DOHH2 (cell line): ENCODE measurements around the gene LAMTOR3.
A peak's percentile ranks its signal among the peaks of the same experiment; 100 is the strongest.

Experiments
- H3F3A ChIP-seq: fragments of 200-600 bp; sonication (generic), shearing (Covaris generic); 2 replicates; pipeline ENCODE4 v1.6.0; 2016; ENCODE audit warnings: antibody characterized with exemption, mild to moderate bottlenecking; ENCODE audit not compliant: control insufficient read depth, insufficient read depth
- H3K27ac ChIP-seq: fragments of 200-600 bp; sonication (generic); 2 replicates; pipeline ENCODE4 v1.5.1; 2014; ENCODE audit warnings: low read depth, mild to moderate bottlenecking, low read length, moderate library complexity
- H3K27me3 ChIP-seq: fragments of 200-600 bp; sonication (generic); 2 replicates; pipeline ENCODE4 v1.6.1; 2014; ENCODE audit warnings: mild to moderate bottlenecking, low read length, mixed read lengths; ENCODE audit not compliant: control insufficient read depth
- H3K36me3 ChIP-seq: fragments of 200-600 bp; sonication (generic); 2 replicates; pipeline ENCODE4 v1.6.1; 2014; ENCODE audit warnings: mild to moderate bottlenecking, low read length, moderate library complexity, mixed read lengths; ENCODE audit not compliant: control insufficient read depth
- H3K4me1 ChIP-seq: fragments of 200-600 bp; sonication (generic); 2 replicates; pipeline ENCODE4 v1.6.1; 2014; ENCODE audit warnings: mild to moderate bottlenecking, low read length, mixed read lengths; ENCODE audit not compliant: control insufficient read depth
- H3K4me2 ChIP-seq: fragments of 200-600 bp; sonication (generic); 2 replicates; pipeline ENCODE4 v1.6.0; 2014; ENCODE audit warnings: mild to moderate bottlenecking, low read length, moderate library complexity
- H3K4me3 ChIP-seq: fragments of 200-600 bp; sonication (generic); 2 replicates; pipeline ENCODE4 v1.5.1; 2014; ENCODE audit warnings: mild to moderate bottlenecking, low read length, mixed read lengths
- H3K79me2 ChIP-seq: fragments of 200-600 bp; sonication (generic); 2 replicates; pipeline ENCODE4 v1.6.1; 2014; ENCODE audit warnings: mild to moderate bottlenecking, low read length, mixed read lengths; ENCODE audit not compliant: control insufficient read depth
- H3K9me2 ChIP-seq: fragments of 200-600 bp; sonication (generic); replicated peaks from 2 replicates; pipeline ENCODE4 v1.6.1; 2014; ENCODE audit warnings: mild to moderate bottlenecking, low read length, mixed read lengths; ENCODE audit not compliant: control insufficient read depth
- H3K9me3 ChIP-seq: fragments of 200-600 bp; sonication (generic); 2 replicates; pipeline ENCODE4 v1.6.1; 2014; ENCODE audit warnings: antibody characterized with exemption, low read length, mixed read lengths; ENCODE audit not compliant: control insufficient read depth, insufficient read depth
- H4K20me1 ChIP-seq: fragments of 200-600 bp; sonication (generic); 2 replicates; pipeline ENCODE4 v1.6.0; 2014; ENCODE audit warnings: low read depth, mild to moderate bottlenecking, antibody characterized with exemption, low read length, moderate library complexity; ENCODE audit not compliant: control insufficient read depth, insufficient read depth
- EZH2phosphoT487 ChIP-seq: fragments of 200-600 bp; sonication (generic); IDR thresholded peaks from 2 replicates; pipeline ENCODE4 v1.6.1; 2017; ENCODE audit warnings: borderline replicate concordance, mild to moderate bottlenecking, antibody characterized with exemption, low read length, moderate library complexity, mixed read lengths
- TF ChIP-seq, protein P1 (sequence below): fragments of 200-600 bp; sonication (generic); IDR thresholded peaks from one replicate; pipeline ENCODE4 v1.5.1; 2014; ENCODE audit warnings: antibody characterized with exemption, mild to moderate bottlenecking, low read depth, low read length; ENCODE audit not compliant: poor library complexity, severe bottlenecking

Gene LAMTOR3

DNA sequence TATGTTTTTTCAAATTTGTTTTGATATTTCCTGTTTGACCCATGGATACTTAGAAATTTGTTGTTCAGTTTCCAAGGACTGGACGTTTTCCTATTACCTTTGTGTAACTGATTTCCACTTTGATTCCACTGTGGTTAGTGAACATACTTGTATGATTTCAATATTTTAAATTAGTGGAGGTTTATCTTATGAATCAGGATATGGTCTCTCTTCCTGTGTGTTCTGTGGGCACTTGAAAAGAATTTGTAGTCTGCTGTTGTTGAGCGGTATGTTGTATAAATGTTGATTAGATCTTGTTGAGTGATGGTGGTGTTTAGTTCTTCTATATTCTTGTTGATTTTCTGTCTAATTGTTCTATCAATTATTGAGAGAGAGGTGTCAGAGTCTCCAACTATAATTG is 21.2 kb upstream of the LAMTOR3 start:
- TF ChIP-seq, protein P1, sequence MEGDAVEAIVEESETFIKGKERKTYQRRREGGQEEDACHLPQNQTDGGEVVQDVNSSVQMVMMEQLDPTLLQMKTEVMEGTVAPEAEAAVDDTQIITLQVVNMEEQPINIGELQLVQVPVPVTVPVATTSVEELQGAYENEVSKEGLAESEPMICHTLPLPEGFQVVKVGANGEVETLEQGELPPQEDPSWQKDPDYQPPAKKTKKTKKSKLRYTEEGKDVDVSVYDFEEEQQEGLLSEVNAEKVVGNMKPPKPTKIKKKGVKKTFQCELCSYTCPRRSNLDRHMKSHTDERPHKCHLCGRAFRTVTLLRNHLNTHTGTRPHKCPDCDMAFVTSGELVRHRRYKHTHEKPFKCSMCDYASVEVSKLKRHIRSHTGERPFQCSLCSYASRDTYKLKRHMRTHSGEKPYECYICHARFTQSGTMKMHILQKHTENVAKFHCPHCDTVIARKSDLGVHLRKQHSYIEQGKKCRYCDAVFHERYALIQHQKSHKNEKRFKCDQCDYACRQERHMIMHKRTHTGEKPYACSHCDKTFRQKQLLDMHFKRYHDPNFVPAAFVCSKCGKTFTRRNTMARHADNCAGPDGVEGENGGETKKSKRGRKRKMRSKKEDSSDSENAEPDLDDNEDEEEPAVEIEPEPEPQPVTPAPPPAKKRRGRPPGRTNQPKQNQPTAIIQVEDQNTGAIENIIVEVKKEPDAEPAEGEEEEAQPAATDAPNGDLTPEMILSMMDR = no peak
- no peak for TF ChIP-seq EZH2phosphoT487
- Histone ChIP-seq H3K4me2 (no peak overlapping the region), H3K9me2 (no peaks in the 10 kb centered on the region), H3K4me1 (no peaks in the 10 kb centered on the region), H3K27me3 (no peaks in the 10 kb centered on the region), H3K79me2 (no peaks in the 10 kb centered on the region), H4K20me1 (no peaks in the 10 kb centered on the region; the same call in 1 of the 2 replicates), H3K4me3 (no peak overlapping the region), H3K36me3 (peaks cover 39% of the 10 kb centered on the region), H3F3A (no peaks in the 10 kb centered on the region; the same call in 1 of the 2 replicates), H3K9me3 (no peaks in the 10 kb centered on the region), H3K27ac (no peak overlapping the region)

DNA sequence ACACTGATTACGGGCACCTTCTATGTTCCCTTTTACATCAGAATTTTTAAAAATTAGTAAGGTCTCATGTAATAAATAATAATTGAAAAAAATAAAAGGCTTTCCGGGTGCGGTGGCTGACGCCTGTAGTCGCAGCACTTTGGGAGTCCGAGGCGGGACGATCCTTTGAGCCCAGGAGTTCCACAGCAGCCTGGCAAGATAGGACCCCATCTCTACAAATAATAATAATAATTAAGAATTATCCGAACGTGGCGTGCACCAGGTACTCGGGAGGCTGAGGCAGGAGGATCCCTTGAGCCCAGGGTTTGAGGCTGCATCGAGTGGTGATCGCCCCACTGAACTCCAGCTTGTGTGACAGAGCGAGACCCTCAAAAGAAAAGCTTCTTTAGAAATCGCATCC is 771 bp upstream of the LAMTOR3 start:
- peak overlapping the region; percentile 25; the same call in 1 of the 2 replicates for H3K27ac ChIP-seq
- no peaks in the 10 kb centered on the region for H3K9me3 ChIP-seq
- peaks cover 9% of the 10 kb centered on the region for H3K36me3 ChIP-seq
- peak overlapping the region; percentile 74 for H3K4me3 ChIP-seq
- TF ChIP-seq EZH2phosphoT487 = no peak
- TF ChIP-seq, protein P1 = no peak
- H3K79me2 ChIP-seq = peaks cover 26% of the 10 kb centered on the region
- H3K4me1 ChIP-seq = peaks cover 15% of the 10 kb centered on the region
- H3F3A ChIP-seq = peaks cover 18% of the 10 kb centered on the region
- H3K4me2 ChIP-seq = peak overlapping the region; percentile 89
- no peaks in the 10 kb centered on the region for H3K27me3 ChIP-seq
- no peaks in the 10 kb centered on the region for H3K9me2 ChIP-seq
- no peaks in the 10 kb centered on the region for H4K20me1 ChIP-seq

DNA sequence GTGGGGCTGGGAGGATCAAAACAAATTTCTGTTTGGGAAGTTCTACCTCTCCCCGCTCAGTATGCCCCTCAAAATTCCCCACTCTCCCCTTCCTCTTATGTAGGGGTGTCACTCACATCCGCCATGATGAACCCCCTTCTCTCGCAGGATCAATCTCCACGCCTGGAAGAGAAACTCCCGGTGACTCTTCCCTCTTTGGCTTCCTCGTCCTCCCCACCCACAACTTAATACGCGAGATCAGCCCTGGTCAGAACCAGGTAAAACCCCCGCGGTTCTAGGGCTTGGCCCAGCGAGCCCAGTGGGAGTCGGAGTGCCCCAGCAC is 427 bp downstream of the LAMTOR3 start:
- peak overlapping the region; percentile 79 for H3K4me2 ChIP-seq
- peaks cover 26% of the 10 kb centered on the region for H3K79me2 ChIP-seq
- 0 out of 2 replicates have a peak, but pooled peaks cover 2% of the 10 kb centered on the region for H3K36me3 ChIP-seq
- H3K9me2 ChIP-seq = no peaks in the 10 kb centered on the region
- peaks cover 18% of the 10 kb centered on the region for H3F3A ChIP-seq
- H3K4me1 ChIP-seq = peaks cover 15% of the 10 kb centered on the region
- H4K20me1 ChIP-seq = no peaks in the 10 kb centered on the region
- H3K27ac ChIP-seq = 0 out of 2 replicates have a peak overlapping the region, but pooled peaks have one; percentile 13
- no peaks in the 10 kb centered on the region for H3K9me3 ChIP-seq
- TF ChIP-seq EZH2phosphoT487 = no peak
- TF ChIP-seq, protein P1 = no peak
- no peaks in the 10 kb centered on the region for H3K27me3 ChIP-seq
- H3K4me3 ChIP-seq = peak overlapping the region; percentile 94
